Rectal smooth muscle tissue (tissue), 1 donor: ENCODE measurements around the gene KRT82.

Source experiments
- H3K27ac ChIP-seq: one replicate; pipeline ENCODE4 v1.7.0; 2013; ENCODE audit warnings: low read depth, low read length, inconsistent platforms
- H3K27me3 ChIP-seq: one replicate; pipeline ENCODE4 v1.7.0; 2013; ENCODE audit warnings: low read length; ENCODE audit not compliant: control insufficient read depth, insufficient read depth
- H3K36me3 ChIP-seq: one replicate; pipeline ENCODE4 v1.7.0; 2013; ENCODE audit warnings: low read length; ENCODE audit not compliant: control insufficient read depth, insufficient read depth
- H3K4me1 ChIP-seq: one replicate; pipeline ENCODE4 v1.7.0; 2013; ENCODE audit warnings: low read length; ENCODE audit not compliant: control insufficient read depth, insufficient read depth
- H3K4me3 ChIP-seq: one replicate; pipeline ENCODE4 v1.7.0; 2013; ENCODE audit warnings: low read length
- H3K9ac ChIP-seq: one replicate; pipeline ENCODE4 v1.7.0; 2013; ENCODE audit warnings: low read length

KRT82 gene

DNA sequence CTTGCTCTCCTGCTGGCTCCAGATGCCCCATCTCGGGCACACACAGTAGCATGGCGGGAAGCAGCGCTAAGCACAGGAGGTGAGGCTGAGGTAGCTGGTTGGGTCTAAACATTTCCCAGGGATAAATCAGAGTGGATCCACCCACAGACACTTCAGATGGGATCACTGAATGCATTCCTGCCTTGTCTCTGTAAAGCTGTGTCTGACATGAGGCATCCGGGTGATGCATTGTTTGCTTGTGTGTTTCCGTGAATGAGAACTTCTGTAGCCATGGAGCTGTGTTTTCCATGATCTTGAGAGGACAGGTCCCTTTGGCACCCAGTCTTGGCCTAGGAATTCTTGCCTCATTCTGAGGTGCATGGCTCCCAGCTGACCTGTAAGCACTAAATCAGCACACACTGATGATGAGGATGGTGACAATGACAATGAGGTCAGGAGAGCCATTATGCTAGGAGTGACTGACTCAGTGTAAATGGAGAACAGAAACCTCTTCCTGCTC is 34.7 kb upstream of the KRT82 start:
- Histone ChIP-seq H3K4me1 (peaks cover 6% of the 10 kb centered on the region), H3K9ac (no peak overlapping the region)

DNA sequence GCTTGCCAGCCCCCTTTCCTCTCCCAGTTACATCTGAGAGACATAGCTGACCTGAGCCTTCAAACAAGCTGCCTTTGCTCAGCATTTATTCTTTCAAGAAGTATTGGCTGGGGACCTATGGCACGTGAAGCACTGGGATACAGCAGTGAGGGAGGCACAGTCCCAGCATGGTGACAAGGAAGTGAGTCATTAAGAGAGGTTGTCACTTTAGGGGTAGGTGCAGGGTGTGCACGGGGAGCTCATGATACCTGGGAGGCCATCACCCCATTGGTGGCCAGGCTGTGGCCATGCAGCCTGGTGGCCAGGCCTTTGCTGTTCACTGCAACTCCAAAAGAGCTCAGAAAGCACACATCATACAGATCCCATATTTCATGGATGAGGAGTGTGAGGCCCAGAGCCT is 33.7 kb upstream of the KRT82 start:
- Histone ChIP-seq H3K27me3 (no peaks in the 10 kb centered on the region), H3K4me1 (peaks cover 6% of the 10 kb centered on the region)

More for the DNA sequence above, 34.7 kb upstream of the KRT82 start:
- H3K36me3 ChIP-seq, result no peaks in the 10 kb centered on the region
- no peak overlapping the region for H3K4me3 ChIP-seq
- no peaks in the 10 kb centered on the region for H3K27me3 ChIP-seq
- no peak overlapping the region for H3K27ac ChIP-seq

DNA sequence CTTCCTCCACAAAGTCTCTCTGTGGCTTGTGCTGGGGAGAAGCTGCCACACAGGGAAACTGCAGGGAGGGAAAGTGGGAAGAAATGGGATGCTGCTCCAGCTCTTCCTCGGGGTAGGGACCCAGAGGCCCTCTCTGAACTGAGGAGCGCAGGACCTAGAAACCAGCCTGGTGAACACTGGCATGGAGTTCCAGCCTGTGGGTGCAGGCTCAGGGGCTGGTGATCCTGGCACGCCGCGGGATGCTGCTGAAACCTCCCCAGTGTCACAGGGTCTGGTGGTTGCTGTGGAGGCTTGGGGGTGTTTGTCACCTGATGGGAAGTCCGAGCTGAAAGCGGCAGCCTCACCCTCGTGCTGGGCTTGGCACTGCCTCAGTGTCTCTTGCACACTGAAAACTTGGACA is 33.3 kb upstream of the KRT82 start:
- Histone ChIP-seq H3K27me3 (no peaks in the 10 kb centered on the region), H3K4me1 (peaks cover 6% of the 10 kb centered on the region), H3K36me3 (no peaks in the 10 kb centered on the region), H3K27ac (no peak overlapping the region), H3K4me3 (no peak overlapping the region), H3K9ac (no peak overlapping the region)

More for the DNA sequence above, 33.7 kb upstream of the KRT82 start:
- H3K27ac ChIP-seq, result no peak overlapping the region
- H3K9ac ChIP-seq, result no peak overlapping the region
- no peaks in the 10 kb centered on the region for H3K36me3 ChIP-seq
- H3K4me3 ChIP-seq, result no peak overlapping the region

DNA sequence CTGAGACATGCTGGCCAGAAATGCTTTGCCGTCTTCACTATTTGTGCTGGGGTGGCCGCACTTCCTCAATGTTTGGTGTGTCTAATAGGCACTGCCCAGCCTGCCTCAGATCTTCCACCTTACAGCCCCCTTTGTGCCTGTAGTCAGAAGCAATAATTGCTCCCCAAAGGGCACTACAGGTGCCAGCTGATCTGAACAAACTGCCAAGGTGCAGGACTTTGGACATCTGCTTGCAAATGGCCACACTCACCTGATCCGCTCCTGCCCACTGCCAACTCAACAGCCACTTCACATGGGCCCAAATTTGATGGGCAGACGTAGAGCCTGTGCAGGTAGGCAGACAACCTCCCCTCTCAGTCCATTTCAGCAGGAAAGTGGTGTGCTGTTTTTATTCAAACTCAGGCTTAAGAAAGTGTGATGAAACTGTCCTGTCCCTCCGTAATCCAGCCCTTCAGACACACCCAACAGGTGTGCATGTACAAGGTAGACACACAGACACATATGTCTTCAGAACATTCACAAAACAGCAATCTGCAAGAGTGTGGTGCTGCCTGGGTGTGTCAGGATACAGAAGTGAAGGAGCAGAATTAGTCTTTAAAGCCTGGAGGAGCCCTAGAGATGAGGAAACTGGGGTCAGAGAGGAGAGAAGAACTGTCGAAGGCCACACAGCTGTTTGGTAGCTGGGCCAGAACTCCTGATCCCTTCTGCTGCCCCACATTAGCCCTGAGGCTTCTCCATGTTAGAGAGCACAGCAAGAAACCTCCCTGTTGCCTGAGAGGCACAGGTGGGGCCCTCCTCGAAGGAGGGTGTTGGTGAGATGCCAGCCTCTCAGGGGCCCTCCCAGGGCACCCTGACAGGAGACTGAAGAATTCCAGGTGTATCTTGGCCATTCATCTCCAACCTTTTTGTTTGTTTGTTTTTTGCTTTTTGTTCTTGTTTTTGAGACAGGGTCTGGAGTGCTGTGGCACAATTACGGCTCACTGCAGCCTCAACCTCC is 32.5 kb upstream of the KRT82 start:
- Histone ChIP-seq H3K9ac (no peak overlapping the region), H3K36me3 (no peaks in the 10 kb centered on the region), H3K27me3 (no peaks in the 10 kb centered on the region), H3K27ac (no peak overlapping the region), H3K4me1 (peaks cover 6% of the 10 kb centered on the region), H3K4me3 (no peak overlapping the region)

DNA sequence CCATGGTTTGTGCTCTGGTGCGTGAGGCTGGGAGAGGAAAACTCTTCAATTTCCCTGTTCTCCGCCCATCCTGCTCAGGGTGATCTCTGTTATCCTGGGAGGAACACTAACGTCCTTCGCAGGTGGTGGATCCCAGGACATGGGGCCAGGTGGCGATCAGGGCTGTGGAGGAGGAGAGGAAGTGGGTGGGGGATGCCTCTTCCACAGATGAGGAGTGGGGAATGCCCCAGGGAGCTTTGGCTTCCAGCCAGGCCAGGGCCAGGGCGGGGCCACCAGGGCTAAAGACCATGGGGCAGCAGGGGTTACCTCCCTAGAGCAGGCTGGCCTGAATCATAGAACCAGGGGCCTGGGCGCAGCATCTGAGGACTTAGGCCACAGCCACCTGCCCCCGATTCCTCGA is 31.4 kb upstream of the KRT82 start:
- Histone ChIP-seq H3K27ac (no peak overlapping the region), H3K36me3 (no peaks in the 10 kb centered on the region), H3K27me3 (no peaks in the 10 kb centered on the region), H3K4me3 (no peak overlapping the region), H3K9ac (no peak overlapping the region), H3K4me1 (peaks cover 6% of the 10 kb centered on the region)

DNA sequence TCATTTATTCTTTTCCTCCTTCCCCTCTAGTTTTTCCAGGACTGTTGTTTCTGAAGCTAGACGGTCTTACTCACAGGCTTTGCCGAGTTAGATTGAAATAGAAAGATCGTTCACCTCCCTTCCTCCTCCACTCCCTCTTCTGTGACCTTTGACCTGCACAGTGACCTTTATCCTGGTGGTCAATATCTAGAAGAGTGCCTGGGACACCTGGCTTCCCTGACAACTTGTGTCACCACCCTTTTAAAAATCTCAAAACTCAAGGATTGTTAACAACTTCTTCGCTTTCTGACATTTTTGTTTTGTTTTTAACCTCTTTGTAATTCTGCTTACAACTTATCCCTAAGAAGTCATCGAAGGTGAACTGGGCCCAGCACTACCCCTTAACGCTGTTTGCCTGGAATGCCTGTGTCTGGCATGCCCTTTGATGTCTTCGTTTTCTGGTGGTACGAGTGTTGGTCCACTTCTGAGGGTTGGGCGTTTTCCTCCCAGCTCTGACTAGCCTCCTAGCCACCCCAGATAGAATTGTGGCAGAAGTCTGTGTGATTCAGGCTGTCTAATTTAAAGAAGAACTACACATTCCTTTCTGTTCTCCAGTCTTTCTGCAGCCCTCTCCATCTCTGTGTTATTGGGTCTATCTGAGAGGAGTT is 30.8 kb upstream of the KRT82 start:
- Histone ChIP-seq H3K4me1 (peaks cover 6% of the 10 kb centered on the region), H3K36me3 (no peaks in the 10 kb centered on the region), H3K27ac (no peak overlapping the region), H3K9ac (no peak overlapping the region), H3K4me3 (no peak overlapping the region), H3K27me3 (no peaks in the 10 kb centered on the region)

DNA sequence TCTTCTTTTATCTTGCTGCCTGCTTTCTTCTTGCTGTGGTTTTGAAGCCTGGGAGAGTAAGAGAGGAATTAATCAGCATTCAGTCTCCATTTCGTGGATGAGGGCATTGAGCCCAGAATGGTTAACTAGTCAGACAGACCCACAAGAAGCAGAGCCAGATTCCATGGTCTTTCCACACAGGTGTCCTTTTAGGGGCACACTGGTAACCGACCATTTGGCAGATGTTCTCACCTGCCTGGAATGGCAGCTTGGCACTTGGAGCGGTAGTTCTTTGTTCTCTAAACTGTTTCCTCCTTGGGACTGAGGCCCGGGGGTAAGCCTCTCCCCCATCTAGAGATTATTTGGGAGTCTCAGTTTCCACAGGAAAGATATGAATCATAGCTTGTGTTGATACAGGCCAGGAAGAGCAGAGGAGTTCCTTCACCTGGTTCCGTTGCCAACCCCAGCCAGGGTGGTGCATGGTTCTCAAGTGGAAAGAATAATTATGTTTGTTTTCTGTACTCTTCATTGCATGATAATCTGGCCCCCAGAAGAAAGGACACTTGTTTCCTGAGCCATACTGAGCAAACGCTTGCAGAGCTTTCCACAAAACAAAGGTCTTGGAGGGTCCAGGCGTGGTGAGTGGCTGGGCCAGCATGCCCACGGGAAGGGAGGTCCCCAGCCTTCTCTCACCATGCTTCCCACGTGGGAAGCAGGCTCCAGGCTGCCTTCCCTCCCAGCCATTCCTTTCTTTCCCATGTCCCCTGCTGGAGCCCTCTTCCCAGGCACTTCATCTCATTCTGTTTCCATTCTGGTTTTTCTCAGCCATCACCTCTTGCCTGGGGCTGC is 30.1 kb upstream of the KRT82 start:
- Histone ChIP-seq H3K4me1 (peaks cover 6% of the 10 kb centered on the region), H3K4me3 (no peak overlapping the region), H3K36me3 (no peaks in the 10 kb centered on the region), H3K27ac (no peak overlapping the region), H3K9ac (no peak overlapping the region), H3K27me3 (no peaks in the 10 kb centered on the region)

DNA sequence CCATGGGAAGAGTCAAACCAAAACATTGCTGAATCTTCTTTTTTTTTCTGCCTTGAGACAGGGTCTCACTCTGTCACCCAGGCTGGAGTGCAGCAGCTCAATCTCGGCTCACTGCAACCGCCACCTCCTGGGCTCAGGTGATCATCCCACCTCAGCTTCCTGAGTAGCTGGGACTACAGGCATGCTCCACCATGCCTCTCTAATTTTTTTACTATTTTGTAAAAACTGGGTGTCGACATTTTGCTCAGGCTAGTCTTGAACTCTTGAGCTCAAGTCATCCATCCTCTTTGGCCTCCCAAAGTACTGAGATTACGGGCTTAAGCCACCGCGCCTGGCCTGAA is 29.5 kb upstream of the KRT82 start:
- H3K4me3 ChIP-seq, result no peak overlapping the region
- peaks cover 6% of the 10 kb centered on the region for H3K4me1 ChIP-seq
- no peak overlapping the region for H3K9ac ChIP-seq
- H3K27ac ChIP-seq, result no peak overlapping the region
- no peaks in the 10 kb centered on the region for H3K36me3 ChIP-seq
- H3K27me3 ChIP-seq, result no peaks in the 10 kb centered on the region

DNA sequence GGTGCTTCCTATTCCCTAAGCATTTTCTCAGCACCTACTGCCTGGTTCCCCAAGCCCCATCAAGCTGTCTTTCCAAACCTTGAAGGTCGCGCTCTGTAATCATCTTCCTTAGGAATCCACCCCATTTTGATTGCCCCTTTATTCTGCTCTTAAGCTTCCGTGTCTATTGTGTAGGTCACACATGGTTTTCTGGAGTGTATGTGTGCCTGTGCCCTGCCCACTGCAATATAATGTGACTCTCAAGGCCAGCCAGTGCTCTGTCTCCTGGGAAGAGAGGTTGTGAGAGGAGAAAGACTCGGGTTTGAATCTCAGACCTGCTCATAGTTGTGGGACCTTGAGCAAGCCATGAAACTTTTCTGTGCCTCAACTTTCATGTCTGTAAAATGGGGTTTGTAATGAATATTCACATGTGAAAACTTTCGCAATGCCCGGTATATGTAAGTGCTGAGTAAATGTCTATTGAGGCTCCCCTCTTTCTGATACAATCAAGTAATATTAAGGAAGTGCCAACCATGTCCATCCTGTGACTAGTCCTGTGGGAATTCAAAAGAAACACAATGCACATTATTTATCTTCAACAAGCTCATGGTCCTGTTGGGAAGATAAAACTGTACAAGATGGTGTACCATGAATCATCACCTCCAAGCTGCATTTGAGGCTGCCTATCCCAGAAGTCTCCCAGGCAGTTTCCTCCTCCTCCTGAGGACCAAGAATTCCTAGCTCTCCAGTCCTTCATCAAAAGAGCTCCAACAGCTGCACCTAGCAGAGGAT is 28.8 kb upstream of the KRT82 start:
- Histone ChIP-seq H3K36me3 (no peaks in the 10 kb centered on the region), H3K4me1 (peaks cover 6% of the 10 kb centered on the region), H3K27me3 (no peaks in the 10 kb centered on the region), H3K27ac (no peak overlapping the region), H3K4me3 (no peak overlapping the region), H3K9ac (no peak overlapping the region)

DNA sequence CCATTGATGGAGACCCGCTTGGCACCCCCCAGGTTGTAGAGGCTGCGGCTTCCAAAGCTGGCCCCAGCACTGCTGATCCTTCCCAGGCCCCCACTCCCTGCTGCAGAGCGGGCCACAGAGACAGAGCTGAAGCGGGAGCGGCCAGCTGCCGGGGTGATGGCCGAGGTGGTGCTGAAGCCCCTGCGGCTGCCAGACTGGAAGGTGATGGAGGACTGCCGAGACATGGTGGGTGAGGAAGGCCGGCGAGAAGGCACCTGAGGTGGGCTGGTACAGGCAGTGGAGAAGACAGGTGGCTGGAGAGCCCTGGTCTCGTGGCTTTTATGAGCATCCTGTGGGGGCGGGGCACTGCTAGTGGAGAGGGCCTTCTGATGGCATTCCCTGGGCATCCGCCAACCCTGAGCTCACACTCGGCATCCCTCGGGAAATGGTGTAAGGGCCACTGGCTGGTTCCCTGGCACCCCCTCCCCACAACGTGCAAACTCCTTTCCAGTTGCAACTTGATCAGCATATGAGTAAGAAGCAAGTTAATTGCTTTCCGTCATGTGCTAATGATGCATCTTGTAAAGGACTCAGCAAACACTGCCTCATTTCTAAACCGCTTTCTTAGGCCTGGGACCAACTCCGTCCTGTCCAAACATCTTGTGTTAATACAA is 28.1 kb upstream of the KRT82 start, which contains the start of gene KRT75:
Gene KRT75 (minus strand): TSS at position 291 of the 653 bp plus-strand sequence. CDS start 67 bp downstream, at position 224.
- H3K4me3 ChIP-seq, result no peak within 1 kb of the TSS
- H3K36me3 ChIP-seq, result no peaks in the 10 kb centered on the region
- H3K9ac ChIP-seq, result no peak within 1 kb of the TSS
- peaks cover 6% of the 10 kb centered on the region for H3K4me1 ChIP-seq
- H3K27me3 ChIP-seq, result no peaks in the 10 kb centered on the region
- H3K27ac ChIP-seq, result no peak within 1 kb of the TSS

DNA sequence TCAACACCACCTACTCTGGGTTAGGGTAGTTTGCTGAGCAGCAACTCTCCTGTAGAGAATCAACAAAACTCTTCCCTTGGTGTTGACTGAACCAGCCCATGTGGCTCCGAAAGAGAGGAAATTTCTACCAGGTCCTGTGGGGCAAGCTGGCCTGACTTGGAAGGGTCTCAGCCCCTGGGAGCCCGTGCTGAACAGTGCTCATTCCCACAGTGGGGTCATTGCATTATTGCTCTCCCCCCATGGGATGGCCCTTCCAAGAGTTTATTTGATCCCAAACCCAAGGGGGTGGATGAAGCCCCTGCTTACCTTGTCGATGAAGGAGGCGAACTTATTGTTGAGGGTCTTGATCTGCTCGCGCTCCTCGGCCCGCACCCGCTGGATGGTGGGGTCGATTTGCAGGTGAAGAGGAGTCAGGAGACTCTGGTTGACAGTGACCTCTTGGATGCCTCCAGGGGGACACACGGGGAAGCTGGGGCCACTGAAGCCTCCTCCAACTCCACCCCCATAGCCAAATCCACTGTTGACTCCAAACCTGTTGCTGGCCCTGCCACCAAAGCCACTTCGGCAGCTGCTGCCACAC is 27.5 kb upstream of the KRT82 start:
- Histone ChIP-seq H3K4me3 (no peak overlapping the region), H3K4me1 (peaks cover 6% of the 10 kb centered on the region), H3K36me3 (no peaks in the 10 kb centered on the region), H3K27ac (no peak overlapping the region), H3K9ac (no peak overlapping the region), H3K27me3 (no peaks in the 10 kb centered on the region)
